ENCODE data around the gene LRRC71. TPM values are rescaled to one million over a fixed set of nuclear protein-coding genes. Genes with fewer than 3 reads are reported as not detected.

LRRC71 gene
- total and polyA plus RNA-seq, 2 of the 8 experiments (the other 6 are each of a cell fraction or from before 2014, with no cell fraction given) = 0.05 TPM; not detected in 1

DNA sequence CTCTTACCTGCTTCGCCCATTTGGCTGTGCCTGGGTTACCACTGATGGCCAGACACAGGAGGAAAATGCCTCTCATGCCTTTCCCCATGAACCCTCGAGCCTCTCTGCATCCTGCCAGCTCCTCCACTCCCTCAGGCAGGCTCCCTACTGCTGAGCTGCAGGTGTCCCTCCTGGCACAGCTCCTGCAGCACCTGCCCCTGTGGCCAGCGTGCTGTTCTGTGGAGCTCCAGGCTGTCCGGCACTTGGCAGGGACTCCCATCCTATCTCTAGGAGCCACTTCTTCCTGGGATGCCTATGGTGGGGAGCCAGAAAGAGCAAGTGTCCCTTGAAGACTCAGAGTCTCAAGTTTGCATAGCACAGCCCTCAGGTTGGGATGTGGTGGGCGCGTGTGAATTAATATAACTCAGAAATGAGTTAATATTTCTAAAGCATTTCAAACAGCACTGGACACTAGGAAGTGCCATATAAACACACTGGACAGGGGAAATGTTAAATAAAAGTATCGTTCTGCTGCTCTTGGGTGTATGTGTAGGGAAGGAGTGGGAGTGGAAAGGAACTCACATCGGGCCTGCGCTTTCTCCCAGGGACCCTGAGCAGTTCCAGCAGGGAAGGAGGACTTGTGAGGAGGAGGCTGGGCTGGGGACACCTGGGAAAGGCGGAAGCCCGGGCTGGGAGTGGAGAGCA, 2.7 kb downstream of the LRRC71 start (continued):
- TF ChIP-seq EZH2 (IDR thresholded peaks at IDR 0.05; ENCODE audit: low read depth, low read length, severe bottlenecking) = peak; percentile 29
- TF ChIP-seq EGR1 (IDR thresholded peaks at IDR 0.05; ENCODE audit: borderline replicate concordance, low read depth, low read length) = no peak
- no peak for TF ChIP-seq KDM1A (IDR thresholded peaks at IDR 0.05; ENCODE audit: borderline replicate concordance, low read length)
